Thoracic aorta (tissue), 2 donors: ENCODE measurements around the gene ODAM. TPM values are rescaled to one million over a fixed set of nuclear protein-coding genes. Genes with fewer than 3 reads are reported as not detected.
"Not testable (repeated sequence)": the region's sequence is repeated elsewhere in the genome, so short reads cannot be mapped to it uniquely, and the experiment has no call there.

Experiments
- ATAC-seq: fragments of 150-250 bp; one replicate; pipeline ENCODE4 v1.8.0; 2017; ENCODE audit warnings: low read depth; ENCODE audit not compliant: insufficient number of reproducible peaks, low FRiP score
- DNase-seq: peaks from one replicate; pipeline ENCODE4 v3.0.0-alpha.2; 2020; ENCODE audit warnings: low spot score
- H3K27ac ChIP-seq, 2 donors: fragments of 200-600 bp; sonication (generic); 1 replicate in 1 of 2; 2 replicates in 1 of 2; pipeline ENCODE4 v1.5.1; 2016; ENCODE audit warnings: mild to moderate bottlenecking in 2 of 2, moderate library complexity in 2 of 2
- H3K27me3 ChIP-seq: fragments of 200-600 bp; sonication (generic); replicated peaks from 2 replicates; pipeline ENCODE4 v1.6.0; 2016; ENCODE audit warnings: mild to moderate bottlenecking; ENCODE audit not compliant: insufficient read depth
- H3K36me3 ChIP-seq: fragments of 200-600 bp; sonication (generic); one replicate; pipeline ENCODE4 v1.5.1; 2016
- H3K4me1 ChIP-seq, 2 donors: fragments of 200-600 bp; sonication (generic); 1 replicate in 1 of 2; 2 replicates in 1 of 2; pipeline versions ENCODE4 v1.5.1 to v1.6.0; 2016; ENCODE audit warnings: low read depth in 2 of 2, mild to moderate bottlenecking in 1 of 2; ENCODE audit not compliant: control insufficient read depth in 1 of 2
- H3K4me3 ChIP-seq: fragments of 200-600 bp; sonication (generic); 2 replicates; pipeline ENCODE4 v1.5.1; 2016; ENCODE audit warnings: mild to moderate bottlenecking
- H3K9me3 ChIP-seq: fragments of 200-600 bp; sonication (generic); 2 replicates; pipeline ENCODE4 v1.5.1; 2016
- total RNA-seq, 2 donors: library from RNA; depleted of rRNA; stranded (reverse); fragments of >200 nt; gene quantifications; one replicate each; pipeline versions ENCODE4 v1.1.0 to v1.2.3, GENCODE V29; 2016
- TF ChIP-seq, protein P1 (sequence below): fragments of 200-600 bp; sonication (generic); IDR thresholded peaks from one replicate; pipeline ENCODE4 v1.5.1; 2019; ENCODE audit warnings: antibody characterized with exemption

Gene ODAM
- total RNA-seq, 2 donors from 2014 or later = not detected

DNA sequence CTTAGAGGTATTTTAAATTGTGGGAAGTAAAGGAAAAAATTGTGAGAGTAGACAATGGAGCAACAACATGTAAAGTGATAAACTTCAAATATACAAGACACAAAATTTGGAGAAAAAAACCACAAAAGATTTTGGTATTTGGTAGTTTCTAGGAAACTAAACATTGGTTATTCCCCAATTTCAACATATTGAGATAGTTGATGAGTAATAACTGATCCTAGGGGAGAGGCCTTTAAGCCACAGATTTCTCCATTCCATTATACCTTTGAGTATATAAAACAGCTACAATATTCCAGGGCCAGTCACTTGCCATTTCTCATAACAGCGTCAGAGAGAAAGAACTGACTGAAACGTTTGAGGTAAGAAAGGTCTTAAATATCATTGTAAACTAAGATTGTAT, 30.3 kb downstream of the ODAM start, which contains the start of gene FDCSP:
TSS of gene FDCSP (plus strand) at position 301 of the 400 bp plus-strand sequence. CDS start 5,071 bp downstream, outside the sequence.
- TF ChIP-seq, protein P1, sequence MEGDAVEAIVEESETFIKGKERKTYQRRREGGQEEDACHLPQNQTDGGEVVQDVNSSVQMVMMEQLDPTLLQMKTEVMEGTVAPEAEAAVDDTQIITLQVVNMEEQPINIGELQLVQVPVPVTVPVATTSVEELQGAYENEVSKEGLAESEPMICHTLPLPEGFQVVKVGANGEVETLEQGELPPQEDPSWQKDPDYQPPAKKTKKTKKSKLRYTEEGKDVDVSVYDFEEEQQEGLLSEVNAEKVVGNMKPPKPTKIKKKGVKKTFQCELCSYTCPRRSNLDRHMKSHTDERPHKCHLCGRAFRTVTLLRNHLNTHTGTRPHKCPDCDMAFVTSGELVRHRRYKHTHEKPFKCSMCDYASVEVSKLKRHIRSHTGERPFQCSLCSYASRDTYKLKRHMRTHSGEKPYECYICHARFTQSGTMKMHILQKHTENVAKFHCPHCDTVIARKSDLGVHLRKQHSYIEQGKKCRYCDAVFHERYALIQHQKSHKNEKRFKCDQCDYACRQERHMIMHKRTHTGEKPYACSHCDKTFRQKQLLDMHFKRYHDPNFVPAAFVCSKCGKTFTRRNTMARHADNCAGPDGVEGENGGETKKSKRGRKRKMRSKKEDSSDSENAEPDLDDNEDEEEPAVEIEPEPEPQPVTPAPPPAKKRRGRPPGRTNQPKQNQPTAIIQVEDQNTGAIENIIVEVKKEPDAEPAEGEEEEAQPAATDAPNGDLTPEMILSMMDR = no peak
- Histone ChIP-seq H3K4me3 (no peak within 1 kb of the TSS), H3K9me3 (no peaks in the 10 kb centered on the region), H3K36me3 (no peaks in the 10 kb centered on the region), H3K27me3 (no peaks in the 10 kb centered on the region), H3K4me1 (no peaks in the 10 kb centered on the region), H3K27ac (no peak within 1 kb of the TSS)
- DNase-seq = no peak
- no peak for ATAC-seq

DNA sequence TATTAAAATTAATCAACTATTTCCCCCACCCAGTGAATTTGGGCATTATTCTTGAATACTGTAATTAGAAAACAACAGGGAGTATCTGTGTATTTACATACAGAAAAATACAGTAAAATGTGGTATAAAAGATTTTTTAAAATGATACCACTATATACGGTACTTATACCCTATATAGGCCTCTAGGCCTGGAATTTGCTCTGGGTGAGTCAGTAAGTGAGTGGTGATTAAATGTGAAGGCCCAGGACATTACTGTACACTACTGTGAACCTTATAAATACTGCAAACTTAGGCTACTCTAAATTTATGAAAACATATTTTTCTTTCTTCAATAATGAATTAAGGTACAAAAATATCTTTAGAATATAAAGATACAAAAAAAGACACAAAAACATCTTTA, 40.6 kb downstream of the ODAM start:
- Histone ChIP-seq H3K27ac (no peak overlapping the region), H3K9me3 (no peaks in the 10 kb centered on the region), H3K27me3 (no peaks in the 10 kb centered on the region), H3K4me3 (no peak overlapping the region), H3K4me1 (peaks cover 0 to 28% of the 10 kb centered on the region in 2 donors), H3K36me3 (no peaks in the 10 kb centered on the region)
- ATAC-seq (no peak), DNase-seq (no peak)
- TF ChIP-seq, protein P1 = no peak

DNA sequence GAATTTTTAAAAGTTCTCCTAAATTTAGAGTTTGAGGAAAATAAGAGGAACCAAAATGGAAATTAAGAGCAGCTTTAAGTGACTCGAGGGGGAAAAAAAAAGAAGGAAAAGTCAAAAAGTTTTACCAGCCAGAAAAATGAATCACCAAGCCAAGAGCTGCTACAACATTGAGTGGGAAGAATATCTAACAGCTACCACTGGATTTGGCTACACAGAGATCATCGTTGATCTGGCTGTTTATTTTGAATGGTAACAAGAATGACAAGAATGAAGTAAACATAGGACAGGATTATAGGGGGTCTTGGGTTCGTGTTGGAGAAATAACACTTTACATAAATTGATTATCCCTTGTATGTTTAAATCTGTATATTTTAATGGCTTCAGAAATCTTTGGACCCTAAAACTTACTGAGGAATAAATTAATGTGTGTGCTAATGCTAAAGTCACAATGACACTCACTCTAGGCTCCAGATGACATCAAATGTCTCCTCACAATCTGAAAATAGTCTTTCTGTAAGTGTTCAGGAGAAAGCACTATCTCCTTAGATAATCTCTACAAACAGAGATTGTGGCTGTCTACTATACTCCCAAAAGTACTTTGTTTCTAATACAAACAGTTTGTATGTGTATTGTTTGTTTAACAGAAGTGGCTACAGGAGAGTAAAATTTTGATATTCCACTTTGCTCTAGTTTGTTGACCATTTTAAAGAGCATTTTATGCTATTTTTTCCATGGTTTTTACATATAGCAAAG, 43.8 kb downstream of the ODAM start:
- Histone ChIP-seq H3K9me3 (no peaks in the 10 kb centered on the region), H3K4me3 (no peak overlapping the region), H3K36me3 (no peaks in the 10 kb centered on the region), H3K27me3 (no peaks in the 10 kb centered on the region), H3K4me1 (peaks cover 0 to 28% of the 10 kb centered on the region in 2 donors), H3K27ac (no peak overlapping the region)
- ATAC-seq (no peak), DNase-seq (no peak)
- TF ChIP-seq, protein P1 = no peak

DNA sequence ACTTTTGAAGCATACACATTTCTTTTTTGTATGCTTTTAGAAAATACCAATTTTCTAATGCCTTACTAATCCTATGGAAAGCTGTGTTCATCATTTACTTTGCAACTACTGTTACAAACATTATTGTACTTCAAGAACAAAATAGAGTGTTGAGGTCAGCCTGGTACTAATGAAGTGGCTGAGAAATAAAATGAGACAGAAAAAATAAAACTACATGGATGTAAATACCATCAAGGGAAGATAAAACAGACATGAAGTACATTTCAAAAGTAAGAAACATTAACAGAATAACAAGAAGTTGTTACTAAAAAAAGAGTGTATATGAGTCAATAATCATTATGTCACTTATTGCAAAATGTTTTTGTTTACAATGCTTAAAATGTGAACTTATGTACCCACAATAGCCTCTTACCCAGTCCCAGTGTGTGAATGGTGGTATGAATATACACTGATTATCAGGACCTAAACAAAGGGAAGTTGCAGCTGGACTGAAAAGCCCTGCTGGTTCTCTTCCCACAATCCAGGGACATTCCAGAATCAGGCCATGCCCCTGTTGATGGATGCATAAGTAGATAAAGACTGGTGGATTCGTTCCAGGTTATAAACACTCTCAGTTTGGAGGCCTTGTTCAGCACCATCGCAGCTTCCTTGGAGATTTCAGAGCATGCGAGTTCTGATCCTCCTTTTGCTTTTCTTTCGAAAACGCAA, 44.5 kb downstream of the ODAM start:
- DNase-seq (no peak), ATAC-seq (no peak)
- Histone ChIP-seq H3K27ac (no peak overlapping the region), H3K36me3 (no peaks in the 10 kb centered on the region), H3K27me3 (no peaks in the 10 kb centered on the region), H3K4me1 (peaks cover 0 to 28% of the 10 kb centered on the region in 2 donors), H3K4me3 (no peak overlapping the region), H3K9me3 (no peaks in the 10 kb centered on the region)
- TF ChIP-seq, protein P1 = no peak

DNA sequence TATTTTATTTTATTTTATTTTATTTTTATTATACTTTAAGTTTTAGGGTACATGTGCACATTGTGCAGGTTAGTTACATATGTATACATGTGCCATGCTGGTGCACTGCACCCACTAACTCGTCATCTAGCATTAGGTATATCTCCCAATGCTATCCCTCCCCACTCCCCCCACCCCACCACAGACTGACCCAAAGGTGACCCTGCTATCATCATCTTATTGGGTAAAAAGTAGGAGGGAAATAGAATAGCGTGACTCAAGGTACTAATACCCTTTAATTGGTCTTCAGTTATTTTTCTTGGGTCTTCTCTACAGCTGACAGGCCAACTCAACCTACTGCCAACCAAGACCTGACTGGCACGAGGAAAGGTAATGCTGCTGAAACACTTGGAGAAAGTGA, 46.8 kb downstream of the ODAM start, which contains the start of gene CSN3:
TSS of gene CSN3 (plus strand) at position 301 of the 400 bp plus-strand sequence. CDS start 2,223 bp downstream, outside the sequence.
- not testable (repeated sequence) for H3K4me3 ChIP-seq, H3K9me3 ChIP-seq, H3K36me3 ChIP-seq, ATAC-seq, H3K27me3 ChIP-seq, H3K27ac ChIP-seq, DNase-seq
- H3K4me1 ChIP-seq = peaks cover 0 to 26% of the 10 kb centered on the region in 2 donors
